GM23338 (cell line): ENCODE results near the gene LYSMD1. TPM values are rescaled to one million over a fixed set of nuclear protein-coding genes. Genes with fewer than 3 reads are reported as not detected.

Experiments used
- ATAC-seq: fragments of 200-7000 bp; cut with Tn5 transposase; 3 replicates; pipeline ENCODE4 v1.9.1; 2020
- DNase-seq: peaks from one replicate; pipeline ENCODE4 v3.0.0-alpha.2; 2015; ENCODE audit warnings: low spot score
- H2AFZ ChIP-seq: fragments of 200-600 bp; sonication (generic); 2 replicates; pipeline ENCODE4 v1.8.0; 2016; ENCODE audit warnings: antibody characterized with exemption, mild to moderate bottlenecking, moderate library complexity
- H3F3A ChIP-seq: fragments of 200-600 bp; sonication (generic); replicated peaks from 2 replicates; pipeline ENCODE4 v1.8.0; 2017; ENCODE audit warnings: antibody characterized with exemption, mixed run types, low read depth
- H3K27ac ChIP-seq: fragments of 200-600 bp; sonication (generic); 2 replicates; pipeline ENCODE4 v1.6.1; 2016; ENCODE audit warnings: low read depth
- H3K27me3 ChIP-seq: fragments of 200-600 bp; sonication (generic); 2 replicates; pipeline ENCODE4 v1.8.0; 2016; ENCODE audit warnings: mild to moderate bottlenecking, mixed run types, moderate library complexity; ENCODE audit not compliant: insufficient read depth
- H3K36me3 ChIP-seq: fragments of 200-600 bp; sonication (generic); 2 replicates; pipeline ENCODE4 v1.8.0; 2016; ENCODE audit warnings: mild to moderate bottlenecking; ENCODE audit not compliant: insufficient read depth
- H3K4me1 ChIP-seq: fragments of 200-600 bp; sonication (generic); 2 replicates; pipeline ENCODE4 v1.8.0; 2016; ENCODE audit warnings: mild to moderate bottlenecking, moderate library complexity; ENCODE audit not compliant: insufficient read depth
- H3K4me2 ChIP-seq: fragments of 200-600 bp; sonication (generic); 2 replicates; pipeline ENCODE4 v1.7.1; 2017; ENCODE audit warnings: mixed run types
- H3K4me3 ChIP-seq: fragments of 200-600 bp; sonication (generic); 2 replicates; pipeline ENCODE4 v1.6.1; 2016; ENCODE audit warnings: mixed run types
- H3K79me2 ChIP-seq: fragments of 200-600 bp; sonication (generic); replicated peaks from 2 replicates; pipeline ENCODE4 v1.8.0; 2017; ENCODE audit warnings: mild to moderate bottlenecking; ENCODE audit not compliant: insufficient read depth
- H3K9me2 ChIP-seq: fragments of 200-600 bp; sonication (generic); 2 replicates; pipeline ENCODE4 v1.8.0; 2017; ENCODE audit not compliant: insufficient read depth
- H4K20me1 ChIP-seq: fragments of 200-600 bp; sonication (generic); replicated peaks from 2 replicates; pipeline ENCODE4 v1.8.0; 2017; ENCODE audit warnings: mild to moderate bottlenecking; ENCODE audit not compliant: insufficient read depth
- H3K27ac Mint-ChIP-seq: 2 replicates; pipeline ENCODE4 v1.8.0; 2020; ENCODE audit warnings: inconsistent platforms, mild to moderate bottlenecking, moderate library complexity, mixed read lengths
- H3K27me3 Mint-ChIP-seq: 3 replicates; pipeline ENCODE4 v1.8.0; 2022; ENCODE audit warnings: low read depth, mild to moderate bottlenecking, moderate library complexity, mixed read lengths, inconsistent platforms; ENCODE audit not compliant: insufficient read depth, poor library complexity
- H3K36me3 Mint-ChIP-seq: 3 replicates; pipeline ENCODE4 v1.8.0; 2021; ENCODE audit warnings: low read depth, mild to moderate bottlenecking, inconsistent platforms, moderate library complexity, mixed read lengths
- H3K4me1 Mint-ChIP-seq: 3 replicates; pipeline ENCODE4 v1.8.0; 2020; ENCODE audit warnings: mild to moderate bottlenecking, inconsistent platforms, mixed read lengths
- H3K4me3 Mint-ChIP-seq: 3 replicates; pipeline ENCODE4 v1.8.0; 2021; ENCODE audit warnings: moderate library complexity, mild to moderate bottlenecking, inconsistent platforms, mixed read lengths
- H3K9me3 Mint-ChIP-seq: 3 replicates; pipeline ENCODE4 v1.8.0; 2020; ENCODE audit warnings: moderate library complexity, mild to moderate bottlenecking, inconsistent platforms, mixed read lengths
- CREB1 ChIP-seq: fragments of 250-450 bp; sonication (Bioruptor Pico); IDR thresholded peaks from 2 replicates; pipeline ENCODE4 v1.5.0; 2020; ENCODE audit warnings: low read depth, mild to moderate bottlenecking, moderate library complexity
- ETS1 ChIP-seq: IDR thresholded peaks from 2 replicates; pipeline ENCODE4 v1.6.1; 2016; ENCODE audit warnings: antibody characterized with exemption
- JUNB ChIP-seq: IDR thresholded peaks from one replicate; pipeline ENCODE4 v1.6.1; 2016; ENCODE audit warnings: antibody characterized with exemption; ENCODE audit not compliant: unreplicated experiment
- NANOG ChIP-seq: IDR thresholded peaks from 2 replicates; pipeline ENCODE4 v1.6.1; 2016; ENCODE audit warnings: antibody characterized with exemption, borderline replicate concordance
- POLR2AphosphoS5 ChIP-seq: IDR thresholded peaks from 2 replicates; pipeline ENCODE4 v1.6.1; 2016; ENCODE audit warnings: antibody characterized with exemption, low read depth
- ZNF462 ChIP-seq: fragments of 250-450 bp; sonication (Bioruptor Pico); IDR thresholded peaks from 2 replicates; pipeline ENCODE4 v1.5.0; 2020; ENCODE audit warnings: mild to moderate bottlenecking, moderate library complexity
- long read RNA-seq: library from polyadenylated mRNA; unstranded; transcript quantifications from one replicate; pipeline ENCODE4 v2.0.0, GENCODE V29; 2020; ENCODE audit not compliant: unreplicated experiment
- polyA plus RNA-seq: library from polyadenylated mRNA; unstranded; fragments of >200 nt; fragmentation: Nextera tagmentation; extraction: Ambion mirVana; gene quantifications from 2 replicates; pipeline ENCODE4 v1.2.1, GENCODE V29; 2016
- total RNA-seq: library from RNA; depleted of rRNA; stranded (reverse); fragments of >200 nt; shearing (Covaris generic); gene quantifications from 2 replicates; pipeline ENCODE4 v1.2.3, GENCODE V29; 2014; rRNA removed
- TF ChIP-seq, protein P1 (sequence below), 2 experiments: fragments of 200-600 bp in 1 of 2; sonication (generic) in 1 of 2; conservative IDR thresholded peaks; 2 replicates each; pipeline versions ENCODE4 v1.5.1 to v1.6.1; 2016 to 2017; ENCODE audit warnings: antibody characterized with exemption in 2 of 2, low read depth in 2 of 2, mild to moderate bottlenecking in 2 of 2, moderate library complexity in 1 of 2

LYSMD1 gene
- total RNA-seq = 5.7 and 6.4 TPM in 2 replicates
- 3.6 and 4.0 TPM in 2 replicates for polyA plus RNA-seq
- long read RNA-seq, partial matches to known transcripts = 0 of 2 reads
- long read RNA-seq, other reads (novel, unspliced or antisense) = 2 of 2 reads

DNA sequence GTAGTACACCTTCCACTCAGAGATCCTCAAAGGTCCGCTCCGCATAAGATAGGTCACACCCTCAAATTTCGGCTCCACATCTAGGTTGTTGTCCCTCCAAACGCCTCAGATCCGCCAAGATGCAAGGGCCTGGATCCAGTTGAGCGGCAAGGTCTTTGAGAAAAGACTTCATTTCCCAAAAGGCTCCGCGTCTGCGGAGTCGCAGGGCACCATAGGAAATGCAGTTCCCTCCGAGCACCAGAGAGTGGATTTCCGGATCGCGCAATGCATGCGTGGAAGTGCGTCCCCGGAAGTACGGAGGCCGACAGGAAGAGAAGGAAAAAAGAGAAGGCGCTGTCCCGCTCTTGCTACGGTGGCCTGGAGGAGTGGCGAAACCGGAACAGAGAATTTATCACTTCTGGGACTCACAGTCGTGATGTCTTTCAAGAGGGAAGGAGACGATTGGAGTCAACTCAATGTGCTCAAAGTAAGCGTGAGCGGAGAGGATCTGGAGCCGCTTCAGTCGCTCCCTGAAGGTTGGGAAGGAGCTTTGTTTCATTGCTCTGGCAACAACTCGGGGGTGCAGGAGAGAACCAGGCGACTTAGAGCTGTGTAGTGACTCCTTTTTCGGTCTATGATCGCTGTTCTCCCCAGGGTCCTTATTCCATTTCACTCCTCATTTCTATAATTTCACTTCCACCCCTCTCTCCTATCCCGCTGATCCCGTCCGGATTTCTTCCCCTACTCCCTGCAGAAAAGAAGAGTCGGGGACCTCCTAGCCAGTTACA, at the start of gene LYSMD1, which contains the start of gene SCNM1:
Gene LYSMD1, minus strand, starts transcription at position 165 of the 767 bp plus-strand sequence. CDS start 644 bp downstream, outside the sequence.
Gene SCNM1, plus strand, starts transcription at position 407 of the 767 bp plus-strand sequence. Its CDS starts 9 bp downstream, at position 416.
- Histone ChIP-seq H3K27ac (peak within 1 kb of the TSS; percentile 64), H3K4me2 (peak within 1 kb of the TSS; percentile 87), H3K9me2 (no peaks in the 10 kb centered on the region), H3K4me1 (peaks cover 12% of the 10 kb centered on the region), H4K20me1 (no peaks in the 10 kb centered on the region), H3K79me2 (peaks cover 8% of the 10 kb centered on the region), H3F3A (0 out of 2 replicates have a peak, but pooled peaks cover 5% of the 10 kb centered on the region), H3K36me3 (peaks cover 9% of the 10 kb centered on the region; the same call in 1 of the 2 replicates), H3K27me3 (no peaks in the 10 kb centered on the region), H2AFZ (peak within 1 kb of the TSS; percentile 45), H3K4me3 (peak within 1 kb of the TSS; percentile 66)
- H3K9me3 Mint-ChIP-seq = peaks cover 3% of the 10 kb centered on the region; the same call in 1 of the 3 replicates
- ATAC-seq (peak; percentile 94), DNase-seq (peak; percentile 99)
- peaks cover 16% of the 10 kb centered on the region for H3K4me1 Mint-ChIP-seq
- peak within 1 kb of the TSS; percentile 95 for H3K27ac Mint-ChIP-seq
- H3K4me3 Mint-ChIP-seq = peak within 1 kb of the TSS; percentile 97
- TF ChIP-seq, protein P1, sequence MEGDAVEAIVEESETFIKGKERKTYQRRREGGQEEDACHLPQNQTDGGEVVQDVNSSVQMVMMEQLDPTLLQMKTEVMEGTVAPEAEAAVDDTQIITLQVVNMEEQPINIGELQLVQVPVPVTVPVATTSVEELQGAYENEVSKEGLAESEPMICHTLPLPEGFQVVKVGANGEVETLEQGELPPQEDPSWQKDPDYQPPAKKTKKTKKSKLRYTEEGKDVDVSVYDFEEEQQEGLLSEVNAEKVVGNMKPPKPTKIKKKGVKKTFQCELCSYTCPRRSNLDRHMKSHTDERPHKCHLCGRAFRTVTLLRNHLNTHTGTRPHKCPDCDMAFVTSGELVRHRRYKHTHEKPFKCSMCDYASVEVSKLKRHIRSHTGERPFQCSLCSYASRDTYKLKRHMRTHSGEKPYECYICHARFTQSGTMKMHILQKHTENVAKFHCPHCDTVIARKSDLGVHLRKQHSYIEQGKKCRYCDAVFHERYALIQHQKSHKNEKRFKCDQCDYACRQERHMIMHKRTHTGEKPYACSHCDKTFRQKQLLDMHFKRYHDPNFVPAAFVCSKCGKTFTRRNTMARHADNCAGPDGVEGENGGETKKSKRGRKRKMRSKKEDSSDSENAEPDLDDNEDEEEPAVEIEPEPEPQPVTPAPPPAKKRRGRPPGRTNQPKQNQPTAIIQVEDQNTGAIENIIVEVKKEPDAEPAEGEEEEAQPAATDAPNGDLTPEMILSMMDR (conservative IDR thresholded peaks at IDR 0.05; ENCODE audit: low read depth in 2 of 2) = no peak
- TF ChIP-seq CREB1 (peak; percentile 86), ZNF462 (CRISPR knock-in tag) (no peak), POLR2AphosphoS5 (peak; percentile 69), ETS1 (peak; percentile 100), NANOG (no peak; the same call in 1 of the 2 replicates), JUNB (no peak)
- H3K27me3 Mint-ChIP-seq = peaks cover 9% of the 10 kb centered on the region
- peaks cover 43% of the 10 kb centered on the region for H3K36me3 Mint-ChIP-seq
